D721Med (cell line): Measurements from ENCODE around the gene DTD1.

Experiments
- DNase-seq: peaks from one replicate; pipeline ENCODE4 v3.0.0; 2011; ENCODE audit warnings: low spot score; ENCODE audit not compliant: insufficient read length
- FAIRE-seq: peaks from 2 replicates; lab custom pipeline; 2011; peaks lifted over from hg19 to GRCh38; lab: Jason Lieb, UNC
- TF ChIP-seq, protein P1 (sequence below): IDR thresholded peaks from 2 replicates; pipeline ENCODE4 v1.5.1; 2012; ENCODE audit warnings: mild to moderate bottlenecking, control low read depth; ENCODE audit not compliant: insufficient read depth; ENCODE audit errors: missing control alignments

Gene DTD1

GRCh38 chr20:18729231-18729825 lies 141.5 kb downstream of the DTD1 start:
- no peak for DNase-seq
- FAIRE-seq, result no peak
- TF ChIP-seq, protein P1, sequence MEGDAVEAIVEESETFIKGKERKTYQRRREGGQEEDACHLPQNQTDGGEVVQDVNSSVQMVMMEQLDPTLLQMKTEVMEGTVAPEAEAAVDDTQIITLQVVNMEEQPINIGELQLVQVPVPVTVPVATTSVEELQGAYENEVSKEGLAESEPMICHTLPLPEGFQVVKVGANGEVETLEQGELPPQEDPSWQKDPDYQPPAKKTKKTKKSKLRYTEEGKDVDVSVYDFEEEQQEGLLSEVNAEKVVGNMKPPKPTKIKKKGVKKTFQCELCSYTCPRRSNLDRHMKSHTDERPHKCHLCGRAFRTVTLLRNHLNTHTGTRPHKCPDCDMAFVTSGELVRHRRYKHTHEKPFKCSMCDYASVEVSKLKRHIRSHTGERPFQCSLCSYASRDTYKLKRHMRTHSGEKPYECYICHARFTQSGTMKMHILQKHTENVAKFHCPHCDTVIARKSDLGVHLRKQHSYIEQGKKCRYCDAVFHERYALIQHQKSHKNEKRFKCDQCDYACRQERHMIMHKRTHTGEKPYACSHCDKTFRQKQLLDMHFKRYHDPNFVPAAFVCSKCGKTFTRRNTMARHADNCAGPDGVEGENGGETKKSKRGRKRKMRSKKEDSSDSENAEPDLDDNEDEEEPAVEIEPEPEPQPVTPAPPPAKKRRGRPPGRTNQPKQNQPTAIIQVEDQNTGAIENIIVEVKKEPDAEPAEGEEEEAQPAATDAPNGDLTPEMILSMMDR, result no peak

GRCh38 chr20:18731940-18732339 lies 144.1 kb downstream of the DTD1 start:
- TF ChIP-seq, protein P1, result no peak
- DNase-seq, result no peak
- no peak for FAIRE-seq

DNA sequence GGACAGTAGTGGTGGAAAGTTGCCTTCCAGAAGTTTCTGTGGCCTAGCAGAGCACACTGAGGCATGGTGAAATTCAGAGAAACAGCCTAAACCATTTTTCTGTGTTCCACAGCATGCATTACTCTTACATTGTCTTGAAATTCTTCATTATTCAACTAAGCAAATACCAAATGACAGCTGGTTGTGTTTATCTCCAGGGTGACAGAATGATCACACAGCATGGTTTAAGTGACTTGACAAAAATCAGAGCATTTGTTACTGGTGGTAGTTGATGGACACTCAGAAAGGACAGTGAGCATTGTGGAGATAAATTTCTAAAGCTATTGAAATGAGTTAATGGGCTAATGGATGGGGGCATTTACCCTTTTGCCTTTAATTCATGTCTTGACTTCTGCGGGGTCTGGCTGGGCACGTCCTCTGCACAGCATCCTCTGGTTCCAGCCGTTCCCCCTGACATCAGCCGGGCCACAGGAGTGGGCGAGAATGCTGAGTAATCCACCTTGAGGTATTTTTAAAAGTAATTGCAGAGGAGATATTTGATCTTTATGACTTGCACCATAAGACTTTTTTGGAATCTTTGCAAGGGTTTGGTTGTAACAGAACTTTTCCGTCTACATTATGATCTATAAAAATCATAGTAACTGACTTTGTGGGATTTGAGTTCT lies 146.8 kb downstream of the DTD1 start:
- DNase-seq (no peak), FAIRE-seq (no peak)
- TF ChIP-seq, protein P1, result no peak

DNA sequence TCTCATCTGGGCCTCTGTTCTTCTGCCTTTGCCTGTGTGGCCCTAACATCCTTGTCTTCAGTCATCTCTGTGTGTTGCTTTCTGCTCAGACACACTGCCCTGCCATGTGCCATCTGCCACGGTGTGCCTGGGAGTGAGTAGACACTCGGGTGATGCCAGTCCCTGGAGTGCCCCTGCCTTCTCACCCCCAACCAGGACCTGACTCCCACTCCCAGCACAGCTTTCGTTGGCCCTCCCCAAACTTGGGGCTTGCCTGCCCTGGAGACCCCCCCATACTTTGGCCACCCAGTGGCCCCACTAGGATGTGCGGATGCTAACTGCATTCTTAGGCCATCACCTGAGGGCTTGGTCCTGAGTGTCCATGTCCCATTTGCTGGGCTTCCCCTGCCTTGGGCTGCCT lies 149.3 kb downstream of the DTD1 start:
- DNase-seq, result no peak
- TF ChIP-seq, protein P1, result no peak
- no peak for FAIRE-seq

GRCh38 chr20:18738055-18738454 lies 150.2 kb downstream of the DTD1 start:
- DNase-seq (no peak), FAIRE-seq (no peak)
- TF ChIP-seq, protein P1, result no peak

DNA sequence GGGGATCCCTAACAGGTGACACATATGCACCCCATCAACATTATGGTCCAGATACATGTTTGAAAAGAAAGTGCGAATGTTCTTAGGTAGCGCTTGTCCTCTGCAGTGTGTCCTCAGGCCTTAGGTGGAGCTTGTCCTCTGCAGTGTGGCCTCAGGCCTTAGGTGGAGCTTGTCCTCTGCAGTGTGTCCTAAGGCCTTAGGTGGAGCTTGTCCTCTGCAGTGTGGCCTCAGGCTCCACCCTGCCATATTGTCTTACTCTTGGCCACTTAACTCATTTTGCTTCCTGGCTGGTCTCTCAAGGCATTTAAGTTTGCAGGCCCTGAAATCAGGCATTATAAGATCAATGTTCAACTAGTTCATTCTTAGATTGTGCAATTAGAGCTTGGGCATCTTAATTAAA lies 151.0 kb downstream of the DTD1 start:
- TF ChIP-seq, protein P1, result no peak
- FAIRE-seq, result no peak
- no peak for DNase-seq

GRCh38 chr20:18739751-18740166 lies 151.9 kb downstream of the DTD1 start:
- DNase-seq (no peak), FAIRE-seq (no peak)

More at GRCh38 chr20:18739751-18740166, 151.9 kb downstream of the DTD1 start:
- TF ChIP-seq, protein P1, result no peak
